Prostate gland (tissue), 2 donors: Measurements from ENCODE around the gene DFFA. TPM values are rescaled to one million over a fixed set of nuclear protein-coding genes. Genes with fewer than 3 reads are reported as not detected.

ENCODE experiments used
- DNase-seq: peaks from one replicate; pipeline ENCODE4 v3.0.0-alpha.2; 2019; ENCODE audit warnings: low spot score
- H3K27ac ChIP-seq, 2 donors: fragments of 200-600 bp; sonication (generic); 2 replicates each; pipeline ENCODE4 v1.5.1; 2017 to 2019
- H3K27me3 ChIP-seq: fragments of 200-600 bp; sonication (generic); replicated peaks from 2 replicates; pipeline ENCODE4 v1.5.1; 2019; ENCODE audit not compliant: insufficient read depth
- H3K36me3 ChIP-seq, 2 donors: fragments of 200-600 bp; sonication (generic); 1 replicate in 1 of 2; 2 replicates in 1 of 2; pipeline versions ENCODE4 v1.5.1 to v1.8.1; 2017 to 2019
- H3K4me1 ChIP-seq: fragments of 200-600 bp; sonication (generic); replicated peaks from 2 replicates; pipeline ENCODE4 v1.5.1; 2019
- H3K4me3 ChIP-seq, 2 donors: fragments of 200-600 bp; sonication (generic); 2 replicates each; pipeline ENCODE4 v1.5.1; 2017 to 2019
- H3K9me3 ChIP-seq: fragments of 200-600 bp; sonication (generic); 2 replicates; pipeline ENCODE4 v1.5.1; 2017
- CTCF ChIP-seq, 4 experiments: fragments of 200-600 bp in 2 of 4; fragments of 450-650 bp in 2 of 4; sonication (generic) in 2 of 4; IDR thresholded peaks; 1 replicate in 3 of 4; 2 replicates in 1 of 4; pipeline ENCODE4 v1.5.1; 2016 to 2019; ENCODE audit warnings: antibody characterized with exemption in 4 of 4, mild to moderate bottlenecking in 2 of 4, moderate library complexity in 2 of 4
- POLR2A ChIP-seq: fragments of 450-650 bp; IDR thresholded peaks from one replicate; pipeline ENCODE4 v1.6.1; 2016; ENCODE audit warnings: antibody characterized with exemption, mild to moderate bottlenecking
- POLR2AphosphoS5 ChIP-seq: sonication (generic); formaldehyde crosslinking; IDR thresholded peaks from one replicate; pipeline ENCODE4 v1.6.1; 2017; ENCODE audit warnings: antibody characterized with exemption
- WGBS: methylation state at CpG from one replicate; pipeline ENCODE4 v1.1.5; 2018; 5-methylcytosine and 5-hydroxymethylcytosine counted together
- intact Hi-C: fragments of 100-400 bp; cut with DNase I; formaldehyde crosslinking; loops from one replicate; pipeline ENCODE4 v1.14.2; 2022
- total RNA-seq, 2 donors: library from RNA; depleted of rRNA; stranded (reverse); fragments of >200 nt; gene quantifications; one replicate each; pipeline ENCODE4 v1.1.0, GENCODE V29; 2016

DFFA gene
- total RNA-seq, 2 donors from 2014 or later: 24.8 to 35.5 TPM

GRCh38 chr1:10519016-10519417 lies 46.7 kb upstream of the DFFA start:
- TF ChIP-seq CTCF (IDR thresholded peaks at IDR 0.05) (peak in 2 of 4 experiments; percentile 16 to 18), POLR2AphosphoS5 (peak; percentile 22), POLR2A (no peak)
- no peak for DNase-seq
- Histone ChIP-seq H3K9me3 (no peaks in the 10 kb centered on the region), H3K4me1 (peaks cover 15% of the 10 kb centered on the region), H3K27ac (peak overlapping the region; percentile 45 to 80), H3K27me3 (no peaks in the 10 kb centered on the region), H3K36me3 (no peaks in the 10 kb centered on the region), H3K4me3 (no peak overlapping the region)
- intact Hi-C loops: no loop called here
- 42% methylated on average over 7 of the region's 7 CpGs for WGBS

DNA sequence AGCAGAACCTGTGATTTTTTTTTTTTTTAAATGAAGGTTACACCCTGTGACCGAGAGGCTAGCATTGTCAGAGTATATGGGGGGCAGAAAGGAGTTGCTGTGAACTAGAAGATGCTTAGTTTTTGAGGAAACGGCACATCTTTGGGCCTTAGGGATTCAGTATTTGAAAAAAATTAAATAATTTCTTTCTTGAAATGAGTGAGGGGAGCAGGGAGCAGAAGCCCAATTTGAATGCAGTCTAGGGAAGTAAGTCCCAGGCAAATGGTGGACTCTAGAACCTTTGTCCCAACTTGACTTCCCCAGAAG lies 45.3 kb upstream of the DFFA start:
- TF ChIP-seq POLR2A (no peak), POLR2AphosphoS5 (no peak), CTCF (IDR thresholded peaks at IDR 0.05) (no peak)
- no peak for DNase-seq
- intact Hi-C loops: no loop called here
- Histone ChIP-seq H3K27me3 (no peaks in the 10 kb centered on the region), H3K4me1 (peaks cover 18% of the 10 kb centered on the region), H3K4me3 (no peak overlapping the region), H3K27ac (peak overlapping the region; percentile 76 to 80), H3K36me3 (no peaks in the 10 kb centered on the region), H3K9me3 (no peaks in the 10 kb centered on the region)
- WGBS: 65% methylated on average over 2 of the region's 2 CpGs

GRCh38 chr1:10516925-10517676 lies 44.8 kb upstream of the DFFA start:
- 53% methylated on average over 8 of the region's 8 CpGs for WGBS
- peak overlapping the region; percentile 76 to 80 for H3K27ac ChIP-seq
- intact Hi-C loops: no loop called here

DNA sequence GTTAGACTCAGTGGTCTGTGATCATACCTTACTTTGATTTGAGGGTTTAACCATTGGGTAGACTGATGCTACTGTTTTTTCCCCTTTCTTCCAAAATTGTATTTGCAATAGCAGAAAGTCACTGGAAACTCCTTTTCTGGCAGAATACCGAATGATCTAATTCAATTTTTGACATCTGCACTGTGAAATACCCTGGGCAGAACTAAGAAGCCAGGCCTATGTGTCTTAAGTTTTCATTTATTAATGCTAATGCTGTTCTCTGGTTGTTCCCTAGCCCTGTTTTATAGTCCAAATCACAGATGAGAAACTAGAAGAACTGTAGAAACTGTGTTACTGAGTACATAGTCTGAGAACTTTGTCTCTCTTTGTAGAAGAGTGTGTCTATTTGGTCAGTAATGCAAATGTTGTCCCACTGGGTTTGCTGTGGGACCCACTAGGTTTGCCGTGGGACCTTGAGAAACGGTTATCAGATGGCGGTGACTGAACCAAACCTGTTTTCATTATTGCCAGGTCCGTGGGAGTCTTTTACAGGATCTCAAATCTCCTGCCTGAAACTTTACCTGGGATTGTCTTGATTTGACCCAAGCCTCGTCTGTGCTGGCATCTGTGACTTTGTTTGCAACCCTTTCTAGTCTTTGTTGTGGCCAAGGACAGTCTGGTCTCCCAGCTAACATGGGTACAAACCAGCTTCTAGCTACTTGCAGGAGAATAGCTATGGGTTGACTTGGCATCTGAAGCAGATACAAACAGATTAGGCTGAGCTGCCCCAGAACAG lies 43.8 kb upstream of the DFFA start:
- Histone ChIP-seq H3K9me3 (no peaks in the 10 kb centered on the region), H3K27ac (peak overlapping the region; percentile 76 to 80), H3K27me3 (no peaks in the 10 kb centered on the region), H3K36me3 (no peaks in the 10 kb centered on the region), H3K4me1 (peaks cover 18% of the 10 kb centered on the region), H3K4me3 (no peak overlapping the region)
- WGBS: 44% methylated on average over 6 of the region's 6 CpGs
- DNase-seq: peak; percentile 54
- intact Hi-C loops: no loop called here
- TF ChIP-seq CTCF (IDR thresholded peaks at IDR 0.05) (no peak), POLR2AphosphoS5 (peak; percentile 65)

More at GRCh38 chr1:10516925-10517676, 44.8 kb upstream of the DFFA start:
- DNase-seq: no peak
- TF ChIP-seq POLR2A (no peak), CTCF (IDR thresholded peaks at IDR 0.05) (no peak), POLR2AphosphoS5 (no peak)
- H3K4me3 ChIP-seq: no peak overlapping the region
- H3K4me1 ChIP-seq: peaks cover 18% of the 10 kb centered on the region
- no peaks in the 10 kb centered on the region for H3K27me3 ChIP-seq
- H3K36me3 ChIP-seq: no peaks in the 10 kb centered on the region
- H3K9me3 ChIP-seq: no peaks in the 10 kb centered on the region
